ENCODE results near the gene ARFGAP1.

Gene ARFGAP1

DNA sequence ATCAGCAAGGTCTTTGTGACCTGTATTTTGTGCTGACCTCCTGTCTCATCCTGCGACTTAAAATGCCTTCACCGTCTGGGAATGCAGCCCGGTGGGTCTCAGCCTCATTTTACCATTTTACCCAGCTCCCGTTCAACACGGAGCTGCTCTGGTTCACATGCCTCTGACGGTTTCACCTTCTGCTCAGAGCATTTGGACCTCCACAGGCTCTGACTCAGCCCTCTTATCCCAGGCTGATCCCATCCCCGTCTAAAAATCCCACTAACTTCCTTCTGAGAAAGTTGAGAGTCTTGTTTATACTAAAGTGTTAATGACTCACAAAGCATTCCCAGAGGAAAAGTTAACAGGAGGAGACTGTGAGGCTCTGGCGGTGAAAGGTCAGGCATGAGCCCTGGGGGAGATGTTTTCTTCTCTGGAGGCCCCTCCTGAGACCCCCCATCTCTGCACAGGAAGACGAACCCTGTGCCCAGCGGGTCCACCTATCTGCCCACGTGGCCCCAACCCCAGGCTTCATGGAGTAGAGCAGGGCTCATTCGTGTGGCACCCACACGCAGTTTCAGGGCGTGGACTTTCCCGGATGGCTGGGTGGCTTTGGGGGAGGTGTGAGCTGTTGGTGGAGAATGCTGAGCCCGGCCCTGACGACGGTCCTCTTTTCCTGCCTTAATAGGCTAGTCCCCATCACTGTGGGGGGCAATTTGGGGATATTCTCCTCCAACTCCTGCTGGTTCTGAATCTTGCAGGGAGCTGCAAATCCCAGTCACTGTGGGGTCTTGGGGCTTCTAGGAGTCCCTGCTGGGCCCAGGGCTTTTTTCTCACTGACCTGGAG lies 40.2 kb upstream of the ARFGAP1 start:
- no peaks in the 10 kb centered on the region for H3K36me3 ChIP-seq (ENCODE audit: insufficient read depth, low read length)
- H3K4me3 ChIP-seq (ENCODE audit: low read depth, low read length) = peak overlapping the region; percentile 32; the same call in 1 of the 2 replicates
- H3K27me3 ChIP-seq (ENCODE audit: insufficient read depth, low read length) = no peaks in the 10 kb centered on the region
- H3K4me1 ChIP-seq (ENCODE audit: control insufficient read depth, insufficient read depth, low read length, unreplicated experiment) = peaks cover 24% of the 10 kb centered on the region
- no peak overlapping the region for H2AFZ ChIP-seq (ENCODE audit: low read length, unreplicated experiment)
- peak overlapping the region; percentile 60 for H3K27ac ChIP-seq (ENCODE audit: low read depth, low read length)
- H3K79me2 ChIP-seq (ENCODE audit: control insufficient read depth, insufficient read depth, low read length, unreplicated experiment) = no peaks in the 10 kb centered on the region

- H2AFZ ChIP-seq (ENCODE audit: low read length, unreplicated experiment) = no peak overlapping the region
- H3K4me1 ChIP-seq (ENCODE audit: control insufficient read depth, insufficient read depth, low read length, unreplicated experiment) = peaks cover 24% of the 10 kb centered on the region
- no peaks in the 10 kb centered on the region for H3K27me3 ChIP-seq (ENCODE audit: insufficient read depth, low read length)
- no peaks in the 10 kb centered on the region for H3K36me3 ChIP-seq (ENCODE audit: insufficient read depth, low read length)
- no peaks in the 10 kb centered on the region for H3K79me2 ChIP-seq (ENCODE audit: control insufficient read depth, insufficient read depth, low read length, unreplicated experiment)
- peak overlapping the region; percentile 60; the same call in 1 of the 2 replicates for H3K27ac ChIP-seq (ENCODE audit: low read depth, low read length)
- no peak overlapping the region for H3K4me3 ChIP-seq (ENCODE audit: low read depth, low read length)
Observed at GRCh38 chr20:63233061-63233344, 39.6 kb upstream of the ARFGAP1 start.

DNA sequence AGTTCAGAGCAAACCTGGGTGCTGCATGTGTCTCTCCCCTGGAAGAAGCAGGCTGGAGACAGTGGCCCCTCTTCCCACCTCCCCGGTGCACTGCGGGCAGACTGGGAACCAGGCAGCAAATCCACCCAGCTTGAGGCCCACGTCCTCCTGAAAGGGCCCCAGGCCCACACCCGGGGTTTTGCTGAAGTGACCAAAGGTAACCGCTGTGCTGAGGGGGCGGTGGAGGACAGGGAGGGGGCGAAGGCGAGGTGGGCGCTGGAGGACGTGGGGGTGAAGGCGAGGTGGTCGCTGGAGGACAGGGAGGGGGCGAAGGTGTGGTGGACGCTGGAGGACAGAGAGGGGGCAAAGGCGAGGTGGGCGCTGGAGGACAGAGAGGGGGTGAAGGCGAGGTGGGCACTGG lies 38.7 kb upstream of the ARFGAP1 start:
- H2AFZ ChIP-seq (ENCODE audit: low read length, unreplicated experiment) = no peak overlapping the region
- no peaks in the 10 kb centered on the region for H3K27me3 ChIP-seq (ENCODE audit: insufficient read depth, low read length)
- peaks cover 24% of the 10 kb centered on the region for H3K4me1 ChIP-seq (ENCODE audit: control insufficient read depth, insufficient read depth, low read length, unreplicated experiment)
- H3K27ac ChIP-seq (ENCODE audit: low read depth, low read length) = no peak overlapping the region
- H3K4me3 ChIP-seq (ENCODE audit: low read depth, low read length) = no peak overlapping the region
- H3K36me3 ChIP-seq (ENCODE audit: insufficient read depth, low read length) = no peaks in the 10 kb centered on the region
- H3K79me2 ChIP-seq (ENCODE audit: control insufficient read depth, insufficient read depth, low read length, unreplicated experiment) = no peaks in the 10 kb centered on the region

DNA sequence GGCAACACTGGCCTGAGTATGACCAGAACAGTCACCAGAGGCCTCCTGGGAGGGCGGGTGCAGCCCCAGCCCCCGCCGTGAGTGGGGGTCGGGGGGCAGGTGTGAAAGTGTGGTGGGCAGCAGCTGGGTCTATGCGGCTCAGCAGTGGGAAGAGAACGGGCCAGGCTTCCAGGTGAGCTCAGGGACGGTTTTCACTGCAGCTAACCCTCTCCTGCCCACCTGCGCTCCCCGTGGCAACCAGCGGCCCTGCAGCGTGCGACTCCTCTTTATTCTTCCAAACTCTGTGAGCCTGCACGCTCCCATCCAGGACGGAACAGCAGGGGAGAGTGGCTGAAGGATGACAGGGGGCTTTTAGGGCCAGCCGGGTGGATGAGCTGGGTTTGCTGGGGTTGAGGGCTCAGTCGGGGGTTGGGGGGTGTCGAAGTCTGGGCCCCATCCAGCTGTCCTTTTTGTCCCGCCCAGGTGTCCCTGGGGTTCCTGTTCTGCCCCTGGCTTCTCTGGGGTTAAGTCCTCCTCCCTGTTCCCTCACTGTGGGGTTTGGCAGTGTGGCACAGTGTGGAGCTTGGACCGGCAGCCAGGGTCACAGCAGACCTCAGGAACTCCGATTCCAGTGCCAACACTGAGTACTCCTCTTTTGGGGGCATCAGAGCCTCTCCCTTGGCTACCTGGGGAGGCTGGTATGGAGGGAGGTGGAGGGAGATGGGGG lies 37.8 kb upstream of the ARFGAP1 start:
- Histone ChIP-seq H3K27ac (ENCODE audit: low read depth, low read length) (no peak overlapping the region), H2AFZ (ENCODE audit: low read length, unreplicated experiment) (no peak overlapping the region), H3K4me1 (ENCODE audit: control insufficient read depth, insufficient read depth, low read length, unreplicated experiment) (peaks cover 24% of the 10 kb centered on the region), H3K27me3 (ENCODE audit: insufficient read depth, low read length) (no peaks in the 10 kb centered on the region), H3K79me2 (ENCODE audit: control insufficient read depth, insufficient read depth, low read length, unreplicated experiment) (no peaks in the 10 kb centered on the region), H3K4me3 (ENCODE audit: low read depth, low read length) (no peak overlapping the region), H3K36me3 (ENCODE audit: insufficient read depth, low read length) (no peaks in the 10 kb centered on the region)

DNA sequence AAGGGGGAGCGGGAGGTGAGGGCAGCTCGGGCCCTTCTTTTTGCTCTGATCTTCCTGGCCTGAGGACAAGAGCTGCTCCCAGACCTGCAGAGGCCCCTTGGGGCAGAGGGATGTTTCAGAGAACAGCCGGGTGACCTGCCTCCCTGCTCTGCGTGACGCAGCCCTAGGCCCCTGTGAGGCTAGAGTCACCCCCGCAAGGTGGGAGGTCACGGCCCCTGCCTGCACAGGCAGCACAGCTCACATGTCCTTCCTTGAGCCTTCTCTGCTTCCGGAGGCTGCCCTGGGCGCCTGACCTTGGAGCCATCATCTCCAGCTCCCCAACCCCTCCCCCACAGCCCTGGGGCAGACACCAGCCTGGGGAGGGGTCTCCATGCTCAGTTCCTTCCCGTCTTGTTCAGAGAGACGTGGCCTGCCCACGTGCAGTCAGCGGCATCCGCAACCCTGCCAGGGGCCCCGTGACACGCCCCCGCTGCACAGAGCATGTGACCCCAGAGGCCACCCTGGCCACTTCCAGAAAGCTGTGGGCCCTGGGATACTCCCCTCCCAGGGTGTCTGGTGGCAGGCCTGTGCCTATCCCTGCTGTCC lies 37.1 kb upstream of the ARFGAP1 start, which contains the start of gene BIRC7:
Gene BIRC7, plus strand, starts transcription at position 507 of the 585 bp plus-strand sequence. CDS start 192 bp downstream, outside the sequence.
- H3K36me3 ChIP-seq (ENCODE audit: insufficient read depth, low read length) = no peaks in the 10 kb centered on the region
- H3K27me3 ChIP-seq (ENCODE audit: insufficient read depth, low read length) = no peaks in the 10 kb centered on the region
- H3K4me3 ChIP-seq (ENCODE audit: low read depth, low read length) = no peak within 1 kb of the TSS
- no peaks in the 10 kb centered on the region for H3K79me2 ChIP-seq (ENCODE audit: control insufficient read depth, insufficient read depth, low read length, unreplicated experiment)
- no peak within 1 kb of the TSS for H2AFZ ChIP-seq (ENCODE audit: low read length, unreplicated experiment)
- peaks cover 24% of the 10 kb centered on the region for H3K4me1 ChIP-seq (ENCODE audit: control insufficient read depth, insufficient read depth, low read length, unreplicated experiment)
- no peak within 1 kb of the TSS for H3K27ac ChIP-seq (ENCODE audit: low read depth, low read length)

DNA sequence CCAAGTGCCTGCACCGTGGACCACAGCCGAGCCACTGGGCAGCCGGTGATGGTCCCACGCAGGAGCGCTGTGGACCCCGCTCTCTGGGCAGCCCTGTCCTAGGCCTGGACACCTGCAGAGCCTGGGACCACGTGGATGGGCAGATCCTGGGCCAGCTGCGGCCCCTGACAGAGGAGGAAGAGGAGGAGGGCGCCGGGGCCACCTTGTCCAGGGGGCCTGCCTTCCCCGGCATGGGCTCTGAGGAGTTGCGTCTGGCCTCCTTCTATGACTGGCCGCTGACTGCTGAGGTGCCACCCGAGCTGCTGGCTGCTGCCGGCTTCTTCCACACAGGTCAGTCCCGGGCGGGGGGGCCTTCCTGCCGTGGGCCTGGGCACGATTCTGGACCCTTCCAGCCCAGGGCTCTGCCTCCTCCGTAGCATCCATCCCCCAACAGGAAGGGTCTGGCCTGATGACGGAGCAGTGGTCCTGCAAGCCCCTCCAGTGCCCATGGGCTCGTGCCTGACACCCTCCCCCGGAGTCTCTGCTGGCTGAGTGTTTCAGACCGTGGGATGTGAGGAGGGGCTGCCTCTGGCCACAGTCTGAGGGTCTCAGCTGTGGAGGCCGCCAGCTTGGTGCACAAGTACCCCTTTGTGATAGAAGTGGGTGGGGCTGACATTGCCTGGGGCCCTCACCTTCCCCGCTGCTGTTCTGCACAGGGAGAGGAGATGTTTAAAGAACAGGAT lies 36.3 kb upstream of the ARFGAP1 start:
- Histone ChIP-seq H2AFZ (ENCODE audit: low read length, unreplicated experiment) (no peak overlapping the region), H3K79me2 (ENCODE audit: control insufficient read depth, insufficient read depth, low read length, unreplicated experiment) (no peaks in the 10 kb centered on the region), H3K27ac (ENCODE audit: low read depth, low read length) (no peak overlapping the region), H3K36me3 (ENCODE audit: insufficient read depth, low read length) (no peaks in the 10 kb centered on the region), H3K4me3 (ENCODE audit: low read depth, low read length) (no peak overlapping the region), H3K27me3 (ENCODE audit: insufficient read depth, low read length) (no peaks in the 10 kb centered on the region), H3K4me1 (ENCODE audit: control insufficient read depth, insufficient read depth, low read length, unreplicated experiment) (peaks cover 20% of the 10 kb centered on the region)

GRCh38 chr20:63238031-63238430 lies 34.6 kb upstream of the ARFGAP1 start:
- Histone ChIP-seq H3K36me3 (ENCODE audit: insufficient read depth, low read length) (no peaks in the 10 kb centered on the region), H3K27ac (ENCODE audit: low read depth, low read length) (no peak overlapping the region), H3K79me2 (ENCODE audit: control insufficient read depth, insufficient read depth, low read length, unreplicated experiment) (no peaks in the 10 kb centered on the region), H3K4me3 (ENCODE audit: low read depth, low read length) (no peak overlapping the region), H2AFZ (ENCODE audit: low read length, unreplicated experiment) (no peak overlapping the region), H3K4me1 (ENCODE audit: control insufficient read depth, insufficient read depth, low read length, unreplicated experiment) (peaks cover 2% of the 10 kb centered on the region), H3K27me3 (ENCODE audit: insufficient read depth, low read length) (no peaks in the 10 kb centered on the region)

DNA sequence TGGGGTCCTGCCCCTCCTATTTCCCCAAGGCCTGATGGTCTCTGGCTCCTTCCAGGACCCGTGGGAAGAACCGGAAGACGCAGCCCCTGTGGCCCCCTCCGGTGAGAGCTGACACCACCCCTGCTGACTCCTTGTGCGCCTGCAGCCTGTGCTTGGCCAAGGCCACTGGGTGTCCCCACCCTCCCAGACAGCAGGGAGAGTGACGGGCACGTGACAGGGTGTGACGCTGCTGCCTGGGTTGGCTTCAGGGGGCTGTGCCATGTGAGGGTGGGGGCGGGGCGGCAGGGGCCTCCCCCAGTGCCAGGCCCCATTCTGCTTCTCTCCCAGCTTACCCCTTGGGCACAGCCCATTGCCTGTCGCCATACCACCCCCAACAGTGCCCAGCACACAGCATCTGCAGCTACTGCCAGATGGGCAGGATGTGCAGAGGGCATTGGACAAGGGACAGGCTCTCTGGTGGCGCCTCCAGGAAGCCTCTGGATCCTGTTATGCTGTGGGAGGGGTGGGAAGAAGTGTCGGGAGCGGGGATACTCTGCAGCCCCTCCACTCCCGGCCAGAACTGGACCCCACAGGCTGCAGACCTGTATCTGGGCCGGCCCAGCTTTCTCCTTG lies 34.0 kb upstream of the ARFGAP1 start:
- Histone ChIP-seq H3K4me3 (ENCODE audit: low read depth, low read length) (no peak overlapping the region), H3K4me1 (ENCODE audit: control insufficient read depth, insufficient read depth, low read length, unreplicated experiment) (no peaks in the 10 kb centered on the region), H3K27ac (ENCODE audit: low read depth, low read length) (no peak overlapping the region), H3K79me2 (ENCODE audit: control insufficient read depth, insufficient read depth, low read length, unreplicated experiment) (no peaks in the 10 kb centered on the region), H2AFZ (ENCODE audit: low read length, unreplicated experiment) (no peak overlapping the region), H3K27me3 (ENCODE audit: insufficient read depth, low read length) (no peaks in the 10 kb centered on the region), H3K36me3 (ENCODE audit: insufficient read depth, low read length) (no peaks in the 10 kb centered on the region)

DNA sequence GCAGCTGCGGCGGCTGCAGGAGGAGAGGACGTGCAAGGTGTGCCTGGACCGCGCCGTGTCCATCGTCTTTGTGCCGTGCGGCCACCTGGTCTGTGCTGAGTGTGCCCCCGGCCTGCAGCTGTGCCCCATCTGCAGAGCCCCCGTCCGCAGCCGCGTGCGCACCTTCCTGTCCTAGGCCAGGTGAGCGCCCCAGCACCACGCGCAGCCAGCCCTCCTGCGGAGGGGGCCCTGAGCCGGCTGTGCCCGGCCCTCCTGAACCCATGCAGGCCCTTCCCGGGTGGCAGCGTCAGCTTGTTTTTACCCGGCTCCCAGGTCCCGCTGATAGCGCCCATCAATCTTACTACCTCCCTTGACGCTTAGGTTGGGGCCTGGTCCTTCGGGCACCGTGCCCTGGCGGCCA lies 33.2 kb upstream of the ARFGAP1 start:
- Histone ChIP-seq H3K36me3 (ENCODE audit: insufficient read depth, low read length) (no peaks in the 10 kb centered on the region), H3K27ac (ENCODE audit: low read depth, low read length) (no peak overlapping the region), H2AFZ (ENCODE audit: low read length, unreplicated experiment) (no peak overlapping the region), H3K27me3 (ENCODE audit: insufficient read depth, low read length) (no peaks in the 10 kb centered on the region), H3K4me1 (ENCODE audit: control insufficient read depth, insufficient read depth, low read length, unreplicated experiment) (no peaks in the 10 kb centered on the region), H3K4me3 (ENCODE audit: low read depth, low read length) (no peak overlapping the region), H3K79me2 (ENCODE audit: control insufficient read depth, insufficient read depth, low read length, unreplicated experiment) (no peaks in the 10 kb centered on the region)

GRCh38 chr20:63240004-63240403 lies 32.6 kb upstream of the ARFGAP1 start:
- Histone ChIP-seq H3K79me2 (ENCODE audit: control insufficient read depth, insufficient read depth, low read length, unreplicated experiment) (no peaks in the 10 kb centered on the region), H3K27ac (ENCODE audit: low read depth, low read length) (no peak overlapping the region), H3K36me3 (ENCODE audit: insufficient read depth, low read length) (no peaks in the 10 kb centered on the region), H3K27me3 (ENCODE audit: insufficient read depth, low read length) (no peaks in the 10 kb centered on the region), H3K4me1 (ENCODE audit: control insufficient read depth, insufficient read depth, low read length, unreplicated experiment) (no peaks in the 10 kb centered on the region), H2AFZ (ENCODE audit: low read length, unreplicated experiment) (no peak overlapping the region), H3K4me3 (ENCODE audit: low read depth, low read length) (no peak overlapping the region)
